HG02610 (cell line): ENCODE measurements around the gene TMEM63B.
"Not testable (repeated sequence)": the region's sequence is repeated elsewhere in the genome, so short reads cannot be mapped to it uniquely, and the experiment has no call there.

ENCODE experiments used
- ATAC-seq: cut with Tn5 transposase; IDR thresholded peaks from one replicate; pipeline ENCODE4 v1.9.1; 2021; ENCODE audit warnings: mild to moderate bottlenecking, moderate library complexity; ENCODE audit not compliant: unreplicated experiment

TMEM63B gene

DNA sequence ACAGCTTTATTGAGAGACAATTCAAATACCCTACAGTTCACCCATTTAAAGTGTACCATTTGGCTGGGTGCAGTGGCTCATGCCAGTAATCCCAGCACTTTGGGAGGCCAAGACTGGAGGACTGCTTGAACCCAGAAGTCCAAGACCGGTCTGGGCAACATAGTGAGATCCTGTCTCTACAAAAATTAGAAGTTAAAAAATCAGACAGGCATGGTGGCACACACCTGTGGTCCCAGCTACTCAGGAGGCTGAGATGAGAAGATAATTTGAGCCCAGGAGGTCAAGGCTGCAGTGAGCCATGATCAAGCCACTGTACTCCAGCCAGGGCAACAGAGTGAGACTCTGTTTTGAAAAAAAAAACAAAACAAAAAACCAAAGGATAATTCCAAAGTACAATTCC, 40.2 kb downstream of the TMEM63B start:
- no peak for ATAC-seq

DNA sequence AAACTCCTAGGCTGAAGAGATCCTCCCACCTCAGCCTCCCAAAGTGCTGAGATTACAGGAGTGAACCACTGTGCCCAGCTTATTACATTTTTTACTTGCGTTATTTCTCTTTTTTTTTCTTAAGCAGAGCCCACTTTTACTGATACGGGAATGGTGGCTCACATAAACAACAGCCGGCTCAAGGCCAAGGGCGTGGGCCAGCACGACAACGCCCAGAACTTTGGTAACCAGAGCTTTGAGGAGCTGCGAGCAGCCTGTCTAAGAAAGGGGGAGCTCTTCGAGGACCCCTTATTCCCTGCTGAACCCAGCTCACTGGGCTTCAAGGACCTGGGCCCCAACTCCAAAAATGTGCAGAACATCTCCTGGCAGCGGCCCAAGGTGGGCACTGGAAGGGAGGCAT, 41.8 kb downstream of the TMEM63B start:
- ATAC-seq, result no peak

DNA sequence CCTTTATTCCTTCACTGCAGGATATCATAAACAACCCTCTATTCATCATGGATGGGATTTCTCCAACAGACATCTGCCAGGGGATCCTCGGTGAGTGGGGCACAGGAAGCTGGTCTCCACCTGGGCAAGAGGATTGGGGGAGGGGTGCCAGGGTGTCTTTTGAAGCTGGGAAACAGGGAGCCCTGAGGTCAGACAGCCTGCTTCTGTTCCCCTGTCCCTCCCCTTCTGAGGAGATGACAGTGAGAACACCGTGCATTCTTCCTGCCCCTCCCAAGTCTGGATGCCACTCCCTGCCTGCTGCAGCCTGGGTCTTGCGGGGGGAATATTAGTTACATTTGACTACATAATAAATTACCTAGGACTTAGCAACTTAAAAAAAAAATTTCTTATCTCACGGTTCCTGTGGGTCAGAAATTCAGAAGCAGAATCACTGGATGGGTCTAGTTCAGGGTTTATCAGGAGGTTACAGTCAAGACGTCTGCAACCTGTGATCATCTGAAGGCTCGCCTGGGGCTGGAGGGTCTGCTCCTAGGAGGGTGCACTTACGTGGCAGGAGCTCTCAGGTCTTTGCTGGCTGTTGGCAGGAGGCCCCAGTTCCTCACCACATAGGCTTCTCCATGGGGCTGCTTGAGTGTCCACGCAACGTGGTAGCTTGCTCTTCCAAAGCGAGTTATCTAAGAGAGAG, 42.7 kb downstream of the TMEM63B start:
- no peak for ATAC-seq

DNA sequence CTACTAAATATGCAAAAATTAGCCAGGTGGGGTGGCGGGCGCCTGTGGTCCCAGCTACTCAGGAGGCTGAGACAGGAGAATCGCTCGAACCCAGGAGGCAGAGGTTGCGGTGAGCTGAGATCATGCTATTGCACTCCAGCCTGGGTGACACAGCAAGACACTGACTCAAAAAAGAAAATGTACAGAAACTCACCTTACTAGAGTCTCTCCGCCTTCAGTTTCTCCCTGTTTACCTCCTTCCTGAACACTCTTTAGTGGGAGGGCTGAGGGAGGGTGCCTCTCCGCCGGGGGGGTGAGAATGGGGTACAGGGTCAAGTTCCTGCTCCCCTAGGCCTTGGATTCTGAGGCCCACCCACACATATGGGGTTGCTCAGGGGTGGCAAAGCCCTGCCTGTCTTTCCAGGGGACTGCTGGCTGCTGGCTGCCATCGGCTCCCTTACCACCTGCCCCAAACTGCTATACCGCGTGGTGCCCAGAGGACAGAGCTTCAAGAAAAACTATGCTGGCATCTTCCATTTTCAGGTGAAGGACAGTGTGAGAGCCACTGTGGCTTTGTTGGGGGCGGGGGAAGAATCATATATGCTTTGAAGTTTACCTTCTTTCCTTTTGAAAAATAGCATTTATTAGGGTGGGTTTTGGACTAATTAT, 44.7 kb downstream of the TMEM63B start:
- ATAC-seq, result no peak

DNA sequence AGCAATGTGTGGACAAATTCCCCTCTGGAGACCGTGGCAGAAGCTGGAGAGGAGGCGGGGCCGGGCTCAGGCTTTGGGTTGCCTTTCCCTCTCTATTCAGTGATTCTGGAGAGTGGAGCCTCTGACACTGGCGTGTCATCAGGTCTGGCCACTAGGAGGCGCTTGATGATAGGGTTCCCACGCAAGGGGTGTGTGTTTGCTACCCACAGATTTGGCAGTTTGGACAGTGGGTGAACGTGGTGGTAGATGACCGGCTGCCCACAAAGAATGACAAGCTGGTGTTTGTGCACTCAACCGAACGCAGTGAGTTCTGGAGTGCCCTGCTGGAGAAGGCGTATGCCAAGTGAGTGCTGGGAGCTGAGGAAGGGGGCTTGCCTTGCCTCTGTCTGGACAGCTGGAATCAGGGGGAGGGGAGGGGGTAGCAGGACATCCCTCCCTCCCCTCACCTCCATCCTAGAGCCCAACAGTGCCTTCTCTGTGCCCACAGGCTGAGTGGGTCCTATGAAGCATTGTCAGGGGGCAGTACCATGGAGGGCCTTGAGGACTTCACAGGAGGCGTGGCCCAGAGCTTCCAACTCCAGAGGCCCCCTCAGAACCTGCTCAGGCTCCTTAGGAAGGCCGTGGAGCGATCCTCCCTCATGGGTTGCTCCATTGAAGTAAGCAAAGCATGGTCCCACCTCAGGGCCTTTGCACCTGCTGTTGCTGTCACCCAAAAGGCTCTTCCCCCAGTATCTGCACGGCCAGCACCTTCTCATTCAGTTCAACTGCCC, 45.6 kb downstream of the TMEM63B start:
- peak; percentile 46 for ATAC-seq

DNA sequence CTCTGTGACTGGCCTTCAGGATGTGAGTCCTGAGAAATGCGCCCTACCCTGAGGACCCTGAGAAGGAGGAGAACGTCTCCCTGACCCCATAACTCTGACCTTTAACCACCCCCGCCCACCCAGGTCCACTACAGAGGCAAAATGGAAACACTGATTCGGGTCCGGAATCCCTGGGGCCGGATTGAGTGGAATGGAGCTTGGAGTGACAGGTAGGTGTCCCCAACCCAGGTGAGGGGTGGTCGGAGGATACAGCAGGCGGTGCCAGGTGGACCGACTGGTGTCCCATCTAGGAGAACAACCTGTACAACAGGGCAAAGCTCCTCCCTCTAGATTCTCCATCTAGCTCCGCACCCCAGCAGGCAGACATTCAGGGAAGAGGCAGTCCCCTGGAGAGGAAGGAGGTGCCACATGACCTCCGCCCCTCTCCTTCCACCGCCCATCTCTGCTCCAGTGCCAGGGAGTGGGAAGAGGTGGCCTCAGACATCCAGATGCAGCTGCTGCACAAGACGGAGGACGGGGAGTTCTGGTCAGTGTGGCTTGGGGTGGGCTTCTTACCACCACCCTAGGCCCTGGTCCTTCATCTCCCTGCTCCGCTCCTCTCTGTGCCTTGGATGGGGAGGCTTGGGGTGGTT, 48.9 kb downstream of the TMEM63B start:
- no peak for ATAC-seq

DNA sequence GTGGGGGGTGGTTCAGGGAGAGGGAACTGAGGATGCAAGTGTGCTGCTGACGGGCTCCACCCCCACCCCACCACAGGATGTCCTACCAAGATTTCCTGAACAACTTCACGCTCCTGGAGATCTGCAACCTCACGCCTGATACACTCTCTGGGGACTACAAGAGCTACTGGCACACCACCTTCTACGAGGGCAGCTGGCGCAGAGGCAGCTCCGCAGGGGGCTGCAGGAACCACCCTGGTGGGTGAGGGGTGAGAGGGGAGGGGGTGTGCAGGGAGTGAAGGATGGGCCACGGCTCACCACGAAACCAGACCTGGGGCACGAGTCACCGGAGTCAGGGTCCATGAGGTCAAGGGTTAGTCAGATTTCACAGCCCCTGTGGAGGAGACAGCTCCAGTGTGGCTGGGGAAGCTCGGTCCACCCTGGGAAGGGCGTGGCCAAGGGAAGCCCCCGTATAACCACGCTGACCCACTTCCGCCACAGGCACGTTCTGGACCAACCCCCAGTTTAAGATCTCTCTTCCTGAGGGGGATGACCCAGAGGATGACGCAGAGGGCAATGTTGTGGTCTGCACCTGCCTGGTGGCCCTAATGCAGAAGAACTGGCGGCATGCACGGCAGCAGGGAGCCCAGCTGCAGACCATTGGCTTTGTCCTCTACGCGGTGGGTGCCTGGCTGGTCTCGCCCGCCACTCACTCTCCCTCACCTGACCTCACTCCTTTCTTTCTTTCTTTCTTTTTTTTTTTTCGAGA, 49.6 kb downstream of the TMEM63B start:
- peak; percentile 62 for ATAC-seq

DNA sequence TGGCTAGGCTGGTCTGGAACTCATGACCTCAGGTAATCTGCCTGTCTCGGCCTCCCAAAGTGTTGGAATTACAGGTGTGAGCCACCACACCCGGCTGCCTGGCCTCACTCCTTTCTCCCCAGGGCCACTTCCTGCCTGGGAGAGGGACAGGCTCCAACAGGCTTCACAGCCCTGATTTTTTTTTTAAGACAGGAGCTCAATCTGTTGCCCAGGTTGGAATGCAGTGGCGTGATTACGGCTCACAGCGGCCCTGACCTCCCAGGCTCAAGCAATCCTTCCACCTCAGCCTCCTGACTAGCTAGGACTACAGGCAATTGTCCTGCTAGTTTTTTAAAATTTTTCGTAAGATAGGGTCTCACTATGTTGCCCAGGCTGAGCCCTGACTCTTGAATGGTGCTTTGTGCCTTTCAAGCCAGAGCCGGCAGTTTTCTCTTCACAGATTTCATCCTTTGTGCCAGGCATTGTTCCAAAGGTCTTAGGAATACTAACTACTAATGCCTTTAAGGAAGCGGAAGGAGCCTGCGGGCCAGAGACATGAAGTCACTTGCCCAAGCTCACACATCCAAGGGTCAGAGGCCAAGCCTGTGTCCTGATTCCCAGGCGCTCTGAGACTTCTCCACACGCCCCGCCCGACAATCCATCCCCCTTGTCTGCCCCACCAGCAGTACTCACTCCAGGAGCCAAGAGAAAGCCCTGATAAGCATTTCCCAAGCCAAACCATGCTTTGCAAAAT, 50.5 kb downstream of the TMEM63B start:
- ATAC-seq, result no peak

DNA sequence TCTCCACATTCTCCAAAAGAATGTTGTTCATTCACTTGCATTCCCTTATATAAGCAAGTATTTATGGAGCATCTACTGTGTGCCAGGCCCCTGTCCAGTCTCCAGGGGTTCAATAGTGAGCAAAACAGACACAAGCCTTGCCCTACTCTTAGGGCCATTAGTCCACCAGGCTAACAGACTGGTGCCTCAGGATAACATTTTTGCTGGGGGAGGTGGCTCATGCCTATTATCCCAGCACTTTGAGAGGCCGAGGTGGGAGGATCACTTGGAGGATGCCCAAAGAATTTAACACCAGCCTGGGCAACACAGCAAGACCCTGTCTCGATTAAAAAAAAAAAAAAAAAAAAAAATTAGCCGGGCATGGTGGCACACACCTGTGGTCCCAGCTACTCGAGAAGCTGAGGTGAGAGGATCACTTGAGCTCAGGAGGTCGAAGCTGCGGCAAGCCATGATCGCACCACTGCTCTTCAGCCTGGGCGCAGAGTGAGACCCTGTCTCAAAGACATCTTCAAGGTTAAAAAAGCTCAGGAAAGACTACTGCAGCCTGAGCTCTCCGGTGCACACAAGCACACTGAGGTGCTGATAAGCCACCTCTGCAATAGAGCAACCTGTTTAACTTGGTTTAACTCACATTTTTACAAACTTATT, 51.2 kb downstream of the TMEM63B start:
- no peak for ATAC-seq

DNA sequence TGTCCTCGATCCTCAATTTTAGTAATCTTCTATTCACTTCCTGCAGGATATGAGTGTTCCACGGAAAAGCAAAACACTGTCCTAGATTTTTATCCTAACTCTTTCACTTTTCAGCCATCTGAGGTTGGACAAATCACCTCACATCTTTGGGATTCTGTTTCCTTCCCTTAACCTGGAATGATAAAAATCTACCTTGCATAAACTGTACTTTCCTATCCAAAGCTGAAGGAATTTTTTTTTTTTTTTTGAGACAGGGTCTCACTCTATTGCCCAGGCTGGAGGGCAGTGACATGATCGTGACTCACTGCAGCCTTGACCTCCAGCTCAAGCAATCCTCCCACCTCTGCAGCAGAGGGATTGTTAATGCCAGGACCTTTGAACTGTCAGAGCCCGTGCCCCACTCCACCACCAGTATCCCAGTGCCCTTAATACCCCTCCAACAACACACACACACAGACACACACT, 51.8 kb downstream of the TMEM63B start:
- no peak for ATAC-seq

DNA sequence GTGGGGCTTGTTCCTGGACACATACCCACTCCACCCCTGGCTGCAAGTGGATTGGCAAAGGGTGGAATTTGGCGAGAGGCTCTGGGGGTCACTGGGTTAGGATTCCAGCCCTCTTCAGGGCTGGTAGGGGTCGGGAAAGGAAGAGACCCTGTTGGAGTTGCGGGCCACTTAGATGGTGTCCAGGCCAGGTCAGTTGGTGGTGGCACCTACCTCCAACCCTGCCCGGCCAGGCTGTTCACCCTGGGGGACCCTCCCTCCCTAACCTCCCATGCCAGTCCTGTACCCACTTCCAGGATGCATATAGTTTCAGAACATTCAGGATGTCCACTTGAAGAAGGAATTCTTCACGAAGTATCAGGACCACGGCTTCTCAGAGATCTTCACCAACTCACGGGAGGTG, 52.3 kb downstream of the TMEM63B start:
- no peak for ATAC-seq

DNA sequence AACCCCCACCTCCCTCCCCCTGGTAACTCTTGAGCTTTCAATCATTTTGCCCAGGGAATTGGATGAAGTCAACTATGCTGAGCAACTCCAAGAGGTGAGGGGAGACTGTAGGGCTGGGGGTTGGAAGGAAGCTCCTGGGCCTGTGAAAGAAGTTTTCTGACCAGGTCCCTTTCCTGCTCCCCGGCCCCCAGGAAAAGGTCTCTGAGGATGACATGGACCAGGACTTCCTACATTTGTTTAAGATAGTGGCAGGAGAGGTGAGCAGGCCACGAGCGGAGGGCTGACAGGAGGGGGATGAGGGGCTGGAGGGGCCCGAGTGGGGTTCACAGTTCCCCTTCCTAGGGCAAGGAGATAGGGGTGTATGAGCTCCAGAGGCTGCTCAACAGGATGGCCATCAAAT, 53.1 kb downstream of the TMEM63B start:
- ATAC-seq, result no peak

DNA sequence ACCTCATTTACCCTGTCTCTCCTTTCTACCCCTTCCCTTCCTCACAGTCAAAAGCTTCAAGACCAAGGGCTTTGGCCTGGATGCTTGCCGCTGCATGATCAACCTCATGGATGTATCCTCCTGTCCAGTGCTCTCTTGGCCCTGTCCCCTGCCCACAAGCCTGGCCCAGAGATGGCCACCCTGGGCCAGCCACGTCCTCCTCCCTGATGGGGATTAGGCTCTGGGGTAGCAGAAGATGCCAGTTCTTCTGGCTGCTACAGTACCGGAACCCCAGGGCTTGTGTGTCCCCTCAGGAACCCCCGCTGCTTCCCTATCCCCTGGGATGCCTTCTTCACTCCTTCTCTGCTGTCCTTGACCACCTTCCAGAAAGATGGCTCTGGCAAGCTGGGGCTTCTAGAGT, 53.5 kb downstream of the TMEM63B start:
- no peak for ATAC-seq

DNA sequence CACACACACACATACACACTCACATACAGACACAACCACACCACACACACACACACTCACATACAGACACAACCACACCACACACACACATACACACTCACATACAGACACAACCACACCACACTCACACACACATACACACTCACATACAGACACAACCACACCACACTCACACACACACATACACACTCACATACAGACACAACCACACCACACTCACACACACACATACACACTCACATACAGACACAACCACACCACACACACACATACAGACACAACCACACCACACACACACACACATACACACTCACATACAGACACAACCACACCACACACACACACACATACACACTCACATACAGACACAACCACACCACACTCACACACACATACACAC, 54.4 kb downstream of the TMEM63B start:
- ATAC-seq, result not testable (repeated sequence)

DNA sequence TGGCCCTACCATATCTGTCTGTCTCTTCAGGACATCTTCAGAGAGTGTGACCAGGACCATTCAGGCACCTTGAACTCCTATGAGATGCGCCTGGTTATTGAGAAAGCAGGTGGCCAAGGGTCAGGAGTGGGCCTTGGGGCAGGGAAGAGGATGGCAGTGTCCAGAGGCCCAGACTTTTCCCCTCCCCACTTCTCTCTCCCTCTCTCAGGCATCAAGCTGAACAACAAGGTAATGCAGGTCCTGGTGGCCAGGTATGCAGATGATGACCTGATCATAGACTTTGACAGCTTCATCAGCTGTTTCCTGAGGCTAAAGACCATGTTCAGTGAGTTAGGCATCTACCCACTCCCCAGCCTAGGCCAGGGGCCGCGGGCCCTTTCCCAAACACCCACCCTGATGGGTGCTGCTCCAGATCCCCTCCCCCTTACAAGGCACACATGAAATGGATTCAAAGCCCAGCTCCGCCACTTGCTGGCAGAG, 55.6 kb downstream of the TMEM63B start:
- ATAC-seq, result no peak

DNA sequence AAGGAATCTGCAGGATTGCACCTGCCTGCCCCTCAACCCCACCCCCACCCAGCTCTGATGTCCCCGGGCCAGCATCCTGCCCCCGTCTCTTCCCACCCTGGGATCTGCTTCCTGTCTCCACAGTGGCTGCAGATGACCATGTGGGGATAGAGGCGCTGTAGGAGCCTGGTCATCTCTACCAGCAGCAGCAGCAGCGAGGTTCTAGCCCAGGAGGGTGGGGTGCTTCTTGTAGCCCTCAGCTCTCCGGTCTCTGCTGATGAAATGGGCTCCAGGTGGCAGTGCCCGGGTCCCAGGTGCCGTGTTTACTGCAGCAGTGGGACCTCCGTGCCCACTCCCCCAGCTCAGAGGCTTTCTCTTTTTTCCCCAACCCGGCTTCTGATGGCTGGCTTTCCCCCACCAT, 56.4 kb downstream of the TMEM63B start:
- ATAC-seq, result no peak

DNA sequence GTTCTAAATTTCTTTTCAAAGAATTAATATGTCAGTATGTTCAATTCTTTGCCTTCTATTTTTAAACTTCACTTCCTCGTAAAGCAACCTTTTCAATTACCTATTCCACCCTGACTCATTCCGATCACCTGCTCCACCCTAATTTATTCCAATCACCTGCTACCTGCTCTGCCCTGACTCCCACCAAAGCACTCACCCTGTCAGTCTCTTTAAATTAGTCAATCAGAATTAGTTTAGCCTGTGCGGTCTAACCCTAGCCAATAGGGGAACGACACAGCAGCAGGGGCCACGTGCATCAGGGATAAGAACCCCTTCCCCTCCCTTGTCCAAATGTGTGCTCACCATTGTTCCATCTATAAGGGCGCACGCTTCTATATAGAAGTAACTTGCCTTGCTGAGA, 58.0 kb downstream of the TMEM63B start:
- not testable (repeated sequence) for ATAC-seq

DNA sequence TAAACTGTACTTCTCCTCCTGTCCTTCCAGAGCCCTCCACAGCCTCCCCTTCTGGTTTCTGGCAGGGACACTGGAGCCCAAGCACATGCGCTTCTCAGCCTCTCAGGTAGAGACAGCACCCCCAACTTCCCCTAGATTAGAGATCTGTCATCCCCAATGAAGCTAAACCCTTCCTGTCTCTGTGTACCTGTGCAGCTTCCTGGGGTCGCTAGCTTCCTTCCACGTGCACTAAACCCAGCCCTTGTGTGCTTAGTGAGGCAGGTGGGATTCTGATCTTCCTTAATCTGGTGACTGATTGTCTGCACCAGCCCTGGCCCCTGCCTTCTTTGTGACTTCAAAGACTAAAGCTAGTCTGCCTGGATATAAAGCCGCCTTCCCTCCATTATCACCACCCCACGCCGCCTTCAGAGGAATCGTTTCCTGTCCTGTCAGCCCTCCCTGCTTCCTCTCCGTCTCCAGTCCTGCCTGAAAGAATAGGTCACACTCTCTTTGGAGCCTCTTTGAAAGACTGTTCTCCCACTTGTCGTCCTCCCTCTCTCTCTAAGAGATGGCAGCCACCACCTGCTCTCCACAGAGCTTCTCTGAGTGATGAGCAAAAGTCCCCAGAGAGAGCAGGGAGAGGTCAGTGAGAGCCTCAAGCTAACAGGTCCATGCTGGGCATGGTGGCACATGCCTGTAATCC, 58.7 kb downstream of the TMEM63B start:
- no peak for ATAC-seq

DNA sequence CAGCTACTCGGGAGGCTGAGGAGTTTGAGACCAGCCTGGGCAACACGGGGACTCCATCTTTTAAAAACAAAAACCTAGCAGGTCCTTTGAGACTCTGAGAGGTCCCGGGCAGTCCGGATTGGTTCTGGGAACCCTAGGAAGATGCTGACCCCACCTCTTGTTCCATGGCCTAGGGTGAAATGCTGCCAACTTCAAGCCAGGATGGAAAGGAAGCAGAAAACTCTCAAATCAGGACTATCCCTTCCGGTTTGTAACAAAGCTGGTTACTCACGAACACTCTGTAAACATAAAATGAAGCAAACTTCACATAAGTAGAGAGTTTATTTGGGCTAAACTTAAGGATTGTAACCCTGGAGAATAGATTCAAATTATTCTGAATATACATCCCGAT, 59.3 kb downstream of the TMEM63B start:
- no peak for ATAC-seq
